GM12891 (cell line): ENCODE results near the gene NBAS.

Source experiments
- PAX5 ChIP-seq: IDR thresholded peaks from 2 replicates; pipeline ENCODE4 v1.6.1; 2011; ENCODE audit warnings: low read length, moderate library complexity, mild to moderate bottlenecking; ENCODE audit not compliant: insufficient read depth, severe bottlenecking
- POLR2A ChIP-seq: IDR thresholded peaks from 2 replicates; pipeline ENCODE4 v1.6.1; 2011; ENCODE audit warnings: low read depth, low read length, control low read depth
- POLR2AphosphoS5 ChIP-seq: IDR thresholded peaks from 2 replicates; pipeline ENCODE4 v1.6.1; 2011; ENCODE audit warnings: low read depth, low read length, control low read depth
- POU2F2 ChIP-seq: IDR thresholded peaks from 2 replicates; pipeline ENCODE4 v1.6.1; 2011; ENCODE audit warnings: low read depth, mild to moderate bottlenecking, control low read depth, low read length, moderate library complexity
- SPI1 ChIP-seq: IDR thresholded peaks from 2 replicates; pipeline ENCODE4 v1.6.1; 2011; ENCODE audit warnings: low read depth, low read length, control low read depth
- TAF1 ChIP-seq: IDR thresholded peaks from 2 replicates; pipeline ENCODE4 v1.6.1; 2011; ENCODE audit warnings: low read depth, low read length, control low read depth

GRCh38 chr2:15334644-15335326 lies 226.3 kb downstream of the NBAS start:
- no peak for TF ChIP-seq POLR2A
- TF ChIP-seq POLR2AphosphoS5: no peak
- no peak for TF ChIP-seq TAF1
- TF ChIP-seq PAX5: no peak
- no peak for TF ChIP-seq SPI1
- no peak for TF ChIP-seq POU2F2
